Medulla oblongata (tissue), 1 donor: ENCODE data around the gene PTDSS2.

Experiments used
- DNase-seq: peaks from one replicate; pipeline ENCODE4 v3.0.0-alpha.2; 2015; ENCODE audit errors: extremely low spot score

PTDSS2 gene

DNA sequence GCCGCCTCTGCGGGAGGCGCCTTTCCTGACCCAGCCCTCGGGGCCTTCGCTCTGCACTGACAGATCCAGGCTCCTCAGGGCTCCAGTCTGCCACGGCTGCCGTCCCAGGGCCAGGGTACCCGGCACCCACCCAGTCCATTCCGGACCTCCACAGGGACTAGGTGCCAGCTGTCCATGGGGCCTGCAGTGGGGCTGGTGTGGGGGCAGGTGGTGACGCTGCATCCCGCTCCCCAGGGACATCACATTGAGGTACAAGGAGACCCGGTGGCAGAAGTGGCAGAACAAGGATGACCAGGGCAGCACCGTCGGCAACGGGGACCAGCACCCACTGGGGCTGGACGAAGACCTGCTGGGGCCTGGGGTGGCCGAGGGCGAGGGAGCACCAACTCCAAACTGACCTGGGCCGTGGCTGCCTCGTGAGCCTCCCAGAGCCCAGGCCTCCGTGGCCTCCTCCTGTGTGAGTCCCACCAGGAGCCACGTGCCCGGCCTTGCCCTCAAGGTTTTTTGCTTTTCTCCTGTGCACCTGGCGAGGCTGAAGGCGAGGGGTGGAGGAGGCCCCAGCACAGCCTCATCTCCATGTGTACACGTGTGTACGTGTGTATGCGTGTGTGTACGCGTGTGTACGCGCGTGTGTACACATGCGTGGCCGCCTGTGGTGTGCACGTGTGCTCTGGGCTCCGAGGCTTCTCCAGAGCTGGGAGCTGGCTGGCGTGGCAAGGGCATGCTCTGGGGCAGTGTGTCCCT is 40.3 kb downstream of the PTDSS2 start:
- no peak for DNase-seq

DNA sequence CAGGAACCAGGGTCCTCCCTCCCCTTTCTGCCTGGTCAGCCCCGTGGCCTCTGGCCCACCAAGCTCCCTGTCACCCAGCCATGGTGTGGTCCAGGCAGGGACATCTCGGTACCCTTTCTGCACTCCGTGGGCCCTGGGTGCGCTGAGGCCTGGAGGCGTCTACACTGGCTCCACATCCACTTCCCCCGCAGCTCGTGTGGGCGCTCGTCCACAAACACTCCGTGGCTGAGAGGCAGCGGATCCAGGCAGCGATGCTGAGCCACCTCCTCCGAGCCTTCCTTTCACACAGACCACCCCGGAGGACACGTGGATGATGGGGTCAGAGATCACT is 40.8 kb downstream of the PTDSS2 start:
- no peak for DNase-seq

GRCh38 chr11:491358-491757 is 41.3 kb downstream of the PTDSS2 start:
- no peak for DNase-seq

DNA sequence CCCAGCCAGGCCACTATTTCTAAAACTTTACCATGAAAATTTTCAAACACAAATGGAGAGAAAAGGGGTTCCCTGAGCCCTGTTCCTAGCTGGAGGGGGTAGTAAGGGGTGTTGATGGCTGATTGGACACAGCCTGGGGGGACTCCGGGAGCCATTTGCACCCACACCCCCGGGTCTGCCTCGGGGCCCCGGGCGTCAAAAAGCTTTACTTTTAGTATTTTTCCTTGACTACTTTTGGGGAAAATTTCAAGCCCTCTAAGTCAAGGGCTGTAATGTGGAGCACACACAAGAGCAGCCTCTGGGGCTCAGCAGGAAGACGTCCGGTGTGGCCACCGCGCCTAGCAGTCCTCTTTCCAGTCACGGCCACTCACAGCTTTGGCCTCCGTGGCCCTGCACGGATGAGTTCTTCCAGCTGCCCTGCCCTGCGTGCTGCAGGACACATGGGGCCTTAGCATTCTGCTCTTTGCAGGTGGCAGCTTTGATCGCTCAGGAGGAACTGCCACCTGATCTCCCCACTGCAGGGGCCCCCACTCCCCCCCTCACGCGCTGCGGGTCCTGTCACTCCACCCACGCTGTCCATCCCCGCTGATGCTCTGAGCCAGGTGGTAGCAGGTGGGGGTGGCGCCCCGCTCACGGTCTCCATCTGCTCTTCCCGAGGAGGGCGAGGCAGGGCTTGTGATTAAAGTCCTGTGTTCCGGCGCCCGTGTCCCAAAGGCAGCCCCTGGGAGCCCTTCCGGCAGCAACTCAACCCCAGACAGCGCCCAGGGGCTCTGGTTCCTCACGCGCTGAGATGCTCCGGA is 42.5 kb downstream of the PTDSS2 start:
- DNase-seq: no peak

- DNase-seq: peak; percentile 78
These were observed 44.9 kb downstream of the PTDSS2 start for GRCh38 chr11:494761-495536.

DNA sequence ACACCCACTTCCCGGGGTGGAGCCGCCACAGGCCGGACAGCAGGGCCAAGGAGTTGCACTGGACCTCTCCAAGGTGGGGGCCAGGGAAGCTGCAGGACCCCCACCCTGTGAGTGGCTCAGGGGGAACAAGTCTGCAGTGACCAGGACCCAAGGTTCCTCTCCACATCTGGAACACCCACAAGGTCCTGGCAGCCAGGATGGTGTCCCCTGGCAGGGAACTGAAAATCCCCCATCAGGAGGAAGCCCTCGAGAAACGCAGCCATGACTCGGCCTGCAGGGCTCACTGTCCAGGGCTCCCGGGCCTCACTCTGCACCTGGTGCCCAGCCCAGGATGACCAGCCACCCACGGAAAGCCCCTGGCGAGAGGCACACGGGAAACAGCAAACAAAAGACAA is 45.5 kb downstream of the PTDSS2 start:
- DNase-seq: no peak

DNA sequence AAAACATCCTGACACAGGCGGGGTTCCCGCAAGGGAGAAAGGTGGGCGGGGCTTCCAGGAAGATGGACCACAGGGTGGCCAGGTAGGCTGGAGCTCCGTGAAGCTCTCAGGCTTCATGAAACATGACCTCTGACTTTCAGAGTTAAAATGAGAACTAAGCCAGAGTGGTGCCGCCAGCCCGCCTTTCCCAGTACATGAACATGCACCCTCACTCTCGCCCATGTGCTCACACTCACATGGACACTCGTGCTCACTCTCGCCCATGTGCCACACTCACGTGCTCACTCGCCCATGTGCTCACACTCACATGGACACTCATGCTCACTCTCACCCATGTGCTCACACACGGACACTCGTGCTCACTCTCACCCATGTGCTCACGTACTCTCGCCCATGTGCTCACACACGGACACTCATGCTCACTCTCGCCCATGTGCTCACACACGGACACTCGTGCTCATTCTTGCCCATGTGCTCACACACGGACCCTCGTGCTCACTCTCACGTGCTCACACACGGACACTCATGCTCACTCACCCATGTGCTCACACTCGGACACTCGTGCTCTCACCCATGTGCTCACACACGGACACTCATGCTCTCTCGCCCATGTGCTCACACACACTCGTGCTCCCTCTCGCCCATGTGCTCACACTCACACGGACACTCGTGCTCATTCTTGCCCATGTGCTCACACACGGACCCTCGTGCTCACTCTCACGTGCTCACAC is 46.9 kb downstream of the PTDSS2 start:
- no peak for DNase-seq

DNA sequence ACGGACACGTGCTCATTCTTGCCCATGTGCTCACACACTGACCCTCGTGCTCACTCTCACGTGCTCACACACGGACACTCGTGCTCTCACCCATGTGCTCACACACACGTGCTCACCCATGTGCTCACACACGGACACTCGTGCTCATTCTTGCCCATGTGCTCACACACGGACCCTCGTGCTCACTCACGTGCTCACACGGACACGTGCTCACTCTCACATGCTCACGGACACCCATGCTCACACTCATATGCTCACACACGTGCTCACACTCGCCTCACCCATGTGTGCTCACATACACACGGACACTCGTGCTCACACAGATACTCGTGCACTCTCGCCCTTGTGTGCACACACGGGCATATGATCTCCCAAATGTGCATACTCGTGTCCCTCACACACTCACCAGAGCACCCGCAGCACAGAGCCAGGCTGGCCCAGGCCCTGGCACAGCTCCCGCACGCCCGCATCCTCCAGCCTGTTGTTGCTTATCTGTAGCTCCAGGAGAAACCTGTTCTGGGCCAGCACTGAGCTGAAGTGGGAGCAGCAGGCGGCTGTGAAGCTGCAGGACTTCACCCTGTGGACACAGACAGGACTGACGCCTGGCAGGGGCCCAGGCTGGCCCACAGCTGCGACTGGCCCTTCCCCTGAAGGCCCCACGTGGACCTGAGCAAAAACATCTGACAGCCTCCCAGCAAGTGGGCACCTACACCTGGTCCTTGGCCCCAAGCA is 47.7 kb downstream of the PTDSS2 start:
- DNase-seq: no peak

- DNase-seq: no peak
These were observed 48.5 kb downstream of the PTDSS2 start for GRCh38 chr11:498297-499181.

DNA sequence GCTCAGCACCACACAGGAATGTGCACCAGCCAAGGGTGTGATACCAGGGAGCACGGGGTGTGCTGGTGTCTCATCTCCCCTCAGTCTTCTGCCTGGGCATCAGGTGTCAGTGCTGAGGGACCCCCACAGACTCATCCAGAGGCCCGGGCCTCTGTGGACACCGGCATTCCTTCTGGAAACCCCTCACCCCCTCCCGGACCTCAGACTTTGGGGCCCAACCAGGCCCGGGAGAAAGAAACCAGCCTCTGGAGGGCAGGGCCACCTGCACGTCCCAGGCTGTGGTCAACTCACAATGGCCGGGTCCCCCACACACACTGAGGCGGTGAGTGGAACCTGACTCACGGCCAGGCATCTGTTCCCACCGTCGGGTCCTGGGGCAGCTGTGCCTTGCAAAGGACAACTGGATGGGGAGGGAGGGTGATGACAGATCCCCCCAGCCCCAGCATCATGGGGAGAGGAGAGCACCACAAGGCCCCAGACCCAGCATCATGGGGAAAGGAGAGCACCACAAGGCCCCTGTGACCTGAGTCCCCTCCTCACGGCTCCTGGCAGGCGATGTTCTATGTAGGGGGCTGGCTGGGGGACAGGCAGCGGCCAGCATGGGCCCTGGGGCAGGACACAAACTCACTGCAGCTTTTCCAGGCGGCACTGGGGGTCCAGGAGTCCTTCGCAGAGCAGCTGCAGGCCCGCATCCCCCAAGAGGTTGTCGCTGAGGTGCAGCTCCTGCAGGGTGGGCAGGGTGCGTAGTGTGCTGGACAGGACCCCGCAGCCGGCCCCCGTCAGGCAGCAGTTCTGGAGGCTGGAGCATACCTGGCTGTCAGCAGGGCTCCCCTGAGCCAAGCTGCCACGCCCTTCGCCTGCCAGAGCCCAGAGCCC is 49.4 kb downstream of the PTDSS2 start:
- no peak for DNase-seq

- no peak for DNase-seq
These were observed 51.1 kb downstream of the PTDSS2 start for GRCh38 chr11:501001-501682.

- no peak for DNase-seq
These were observed 51.7 kb downstream of the PTDSS2 start for GRCh38 chr11:501683-502287.

DNA sequence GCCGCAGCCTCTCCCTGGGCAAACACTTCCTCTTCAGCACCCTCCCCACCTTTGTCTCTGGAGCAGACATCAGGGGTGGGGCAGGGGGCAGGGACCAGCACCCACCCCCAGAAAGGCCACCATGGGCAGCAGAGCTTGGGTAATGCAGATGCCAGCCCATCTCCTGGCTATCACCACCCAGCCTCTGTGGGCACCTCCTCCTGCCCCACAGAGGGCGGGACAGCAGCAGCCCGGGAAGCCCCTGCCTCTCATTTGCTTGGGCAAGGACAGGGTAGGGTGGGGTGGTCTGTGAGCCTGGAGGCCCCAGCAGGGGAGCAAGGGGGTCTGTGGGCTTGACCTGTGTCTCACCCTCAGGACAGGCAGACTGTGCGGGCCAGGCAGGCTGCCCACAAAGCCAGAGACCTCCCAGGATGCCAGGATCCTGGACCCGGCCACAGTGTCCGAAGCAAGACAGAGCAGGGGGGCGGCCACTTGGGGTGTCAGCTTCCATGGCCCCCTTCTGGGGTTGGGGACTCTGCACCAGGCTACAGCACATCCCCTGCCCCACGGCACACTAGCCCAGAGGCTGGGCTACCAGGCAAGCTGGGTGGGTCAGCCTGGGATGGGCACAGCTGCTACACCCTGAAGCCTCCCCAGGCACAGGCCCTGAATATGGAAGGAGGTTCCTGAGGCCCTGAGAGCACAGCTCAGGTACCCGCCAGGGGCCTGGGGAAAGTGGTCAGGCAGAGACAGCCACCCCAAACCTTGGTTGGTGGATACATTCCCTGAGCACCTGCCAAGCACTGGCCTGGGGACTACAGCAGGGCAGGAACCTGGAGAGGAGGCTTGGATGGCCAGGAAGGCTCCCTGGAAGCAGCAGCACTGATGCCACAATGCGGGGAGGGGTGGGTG is 52.5 kb downstream of the PTDSS2 start:
- DNase-seq: no peak

DNA sequence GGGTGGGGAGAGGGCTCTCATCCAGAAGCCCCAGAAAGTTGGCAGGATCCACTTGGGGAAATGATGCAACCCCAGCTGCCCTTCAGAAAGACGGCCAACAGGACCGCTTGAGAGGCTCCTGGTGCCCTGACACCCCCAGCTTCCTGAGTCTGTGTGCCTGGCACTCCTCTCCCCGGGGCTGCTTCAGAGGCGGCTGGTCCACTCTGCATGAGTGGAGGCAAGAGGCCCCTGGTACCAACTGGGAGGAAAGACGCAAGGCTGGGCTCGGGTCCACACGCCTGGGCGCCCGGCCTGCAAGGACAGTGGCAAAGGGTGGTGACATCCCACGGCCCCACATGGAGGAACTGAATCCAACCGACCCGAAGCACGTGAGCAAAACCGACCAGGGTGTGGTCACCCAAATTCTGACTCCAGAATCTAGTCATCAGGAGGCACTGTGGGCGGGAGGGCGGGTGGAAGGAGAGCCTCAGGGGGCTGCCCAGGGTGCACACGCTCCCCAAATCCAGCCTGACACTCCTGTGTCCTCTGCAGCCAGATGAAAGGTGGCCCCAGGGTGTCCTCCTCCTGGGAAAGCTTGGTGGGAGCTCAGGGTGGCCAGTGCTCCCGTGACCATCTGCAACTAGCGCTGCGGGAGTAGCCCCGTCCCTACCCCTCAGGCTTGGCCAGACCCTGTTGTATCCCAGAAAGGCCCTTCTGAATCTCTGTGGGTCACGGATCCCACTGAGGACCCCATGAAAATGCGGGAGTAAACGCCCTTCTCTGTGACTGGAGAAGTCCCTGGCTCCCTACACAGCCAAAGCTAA is 53.3 kb downstream of the PTDSS2 start:
- DNase-seq: peak; percentile 91

GRCh38 chr11:504053-504993 is 54.2 kb downstream of the PTDSS2 start:
- DNase-seq: no peak
